ENCODE measurements around the gene FGF14. TPM values are rescaled to one million over a fixed set of nuclear protein-coding genes. Genes with fewer than 3 reads are reported as not detected.

The FGF14 gene
- total and polyA plus RNA-seq, 3 experiments from 2014 or later: not detected

DNA sequence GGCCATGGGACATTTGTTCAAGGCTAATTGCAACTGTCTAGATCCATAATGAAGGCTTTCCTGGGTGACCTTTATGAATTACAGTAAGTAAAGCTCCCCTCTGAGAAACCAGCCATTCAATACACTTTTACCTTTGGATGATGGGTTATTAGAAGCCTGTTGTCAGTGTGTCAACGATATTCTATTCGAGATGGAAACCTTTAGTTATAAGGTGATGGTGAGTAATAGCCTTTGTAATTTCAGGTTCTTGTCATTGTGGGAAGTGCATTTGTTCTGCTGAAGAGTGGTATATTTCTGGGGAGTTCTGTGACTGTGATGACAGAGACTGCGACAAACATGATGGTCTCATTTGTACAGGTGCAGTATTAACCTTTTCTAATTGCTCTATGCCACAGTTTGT, 687.7 kb downstream of the FGF14 start:
- H3K4me1 ChIP-seq (ENCODE audit: insufficient read depth, low read length): no peaks in the 10 kb centered on the region
- H3K4me1 Mint-ChIP-seq: no peaks in the 10 kb centered on the region
- no peaks in the 10 kb centered on the region for H3K9me3 Mint-ChIP-seq
- CTCF ChIA-PET: no interaction called here
- H3K27me3 ChIP-seq (ENCODE audit: insufficient read depth, low read length, poor library complexity, severe bottlenecking): no peaks in the 10 kb centered on the region
- no peaks in the 10 kb centered on the region for H3K36me3 Mint-ChIP-seq
- no peak overlapping the region for H3K27ac ChIP-seq (ENCODE audit: low read depth, low read length)
- H3K9me3 ChIP-seq (ENCODE audit: low read length): no peaks in the 10 kb centered on the region
- peaks cover 1 to 12% of the 10 kb centered on the region in 2 donors for H3K27me3 Mint-ChIP-seq
- POLR2A ChIA-PET: no interaction called here
- H3K36me3 ChIP-seq (ENCODE audit: insufficient read depth, low read length): no peaks in the 10 kb centered on the region
- H3K27ac Mint-ChIP-seq: no peak overlapping the region
- H3K4me3 ChIP-seq (ENCODE audit: low read length): no peak overlapping the region
- H3K4me3 Mint-ChIP-seq: no peak overlapping the region
- no peak for DNase-seq

DNA sequence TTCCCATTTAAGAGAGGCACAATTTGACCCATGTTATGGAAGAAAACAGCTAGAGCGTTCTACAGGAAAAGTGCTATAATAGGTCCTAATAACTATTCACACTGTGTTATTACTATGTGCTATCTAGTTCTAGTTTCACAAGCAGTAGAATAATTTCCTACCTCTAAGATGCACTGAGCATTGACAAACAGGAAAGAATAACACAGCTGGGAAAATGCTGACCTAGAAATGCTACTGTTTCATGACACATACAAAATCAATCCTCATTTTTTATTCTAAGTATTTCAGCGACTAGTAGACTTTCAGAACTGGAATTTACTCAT, 689.9 kb downstream of the FGF14 start:
- Mint-ChIP-seq H3K9me3 (peaks cover 0 to 2% (median 0%) of the 10 kb centered on the region in 5 donors), H3K4me1 (peaks cover under 1 to 6% (median 2%) of the 10 kb centered on the region in 3 donors), H3K27me3 (peaks cover 1 to 17% of the 10 kb centered on the region in 2 donors), H3K27ac (no peak overlapping the region), H3K4me3 (no peak overlapping the region), H3K36me3 (no peaks in the 10 kb centered on the region)
- ChIA-PET POLR2A (no interaction called here), CTCF (no interaction called here)
- Histone ChIP-seq H3K36me3 (ENCODE audit: insufficient read depth, low read length) (no peaks in the 10 kb centered on the region), H3K27me3 (ENCODE audit: insufficient read depth, low read length, poor library complexity, severe bottlenecking) (no peaks in the 10 kb centered on the region), H3K27ac (ENCODE audit: low read depth, low read length) (no peak overlapping the region), H3K9me3 (ENCODE audit: low read length) (no peaks in the 10 kb centered on the region), H3K4me1 (ENCODE audit: insufficient read depth, low read length) (peaks cover 1% of the 10 kb centered on the region), H3K4me3 (ENCODE audit: low read length) (no peak overlapping the region)
- no peak for DNase-seq

DNA sequence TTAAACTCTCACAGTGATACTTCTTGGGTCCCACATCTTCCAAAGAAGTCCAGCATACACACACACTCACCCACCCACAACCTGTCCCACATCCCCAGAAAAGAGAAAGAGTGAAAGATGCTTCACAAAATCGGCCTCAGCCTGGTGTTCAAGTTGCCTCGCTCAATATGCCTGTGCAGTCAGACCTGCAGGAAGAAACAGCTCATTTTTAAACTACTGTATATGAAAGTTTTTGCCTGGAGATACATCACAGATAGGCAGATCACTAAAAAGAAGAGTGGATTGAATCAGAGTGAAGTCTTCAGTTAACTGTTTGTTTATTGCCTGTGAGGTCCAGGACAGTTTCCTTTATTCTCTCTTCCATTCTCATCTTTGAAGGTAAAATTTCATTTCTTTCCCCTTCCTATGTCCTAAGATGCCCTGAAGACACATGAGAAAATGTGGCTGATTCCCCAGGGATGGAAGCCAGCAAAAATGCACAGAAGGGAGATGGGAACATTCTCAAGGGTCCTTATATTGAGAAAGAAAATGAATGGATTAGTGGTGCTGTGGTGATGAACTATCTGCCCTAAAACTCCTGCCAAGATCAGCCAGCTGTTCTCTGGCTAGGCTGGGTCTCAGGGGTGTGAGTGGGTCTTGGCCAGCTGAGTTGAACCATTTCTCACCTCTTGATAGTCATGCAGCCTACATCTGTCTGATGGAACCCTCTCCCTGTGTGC, 690.4 kb downstream of the FGF14 start:
- Mint-ChIP-seq H3K4me1 (peaks cover 5 to 11% (median 7%) of the 10 kb centered on the region in 3 donors), H3K4me3 (no peak overlapping the region), H3K27me3 (peaks cover 1 to 17% of the 10 kb centered on the region in 2 donors), H3K36me3 (no peaks in the 10 kb centered on the region), H3K27ac (no peak overlapping the region), H3K9me3 (peaks cover 0 to 2% (median 0%) of the 10 kb centered on the region in 5 donors)
- Histone ChIP-seq H3K9me3 (ENCODE audit: low read length) (no peaks in the 10 kb centered on the region), H3K27me3 (ENCODE audit: insufficient read depth, low read length, poor library complexity, severe bottlenecking) (no peaks in the 10 kb centered on the region), H3K27ac (ENCODE audit: low read depth, low read length) (no peak overlapping the region), H3K36me3 (ENCODE audit: insufficient read depth, low read length) (no peaks in the 10 kb centered on the region), H3K4me3 (ENCODE audit: low read length) (no peak overlapping the region), H3K4me1 (ENCODE audit: insufficient read depth, low read length) (peaks cover 6% of the 10 kb centered on the region)
- POLR2A ChIA-PET: no interaction called here
- CTCF ChIA-PET: no interaction called here
- DNase-seq: no peak

DNA sequence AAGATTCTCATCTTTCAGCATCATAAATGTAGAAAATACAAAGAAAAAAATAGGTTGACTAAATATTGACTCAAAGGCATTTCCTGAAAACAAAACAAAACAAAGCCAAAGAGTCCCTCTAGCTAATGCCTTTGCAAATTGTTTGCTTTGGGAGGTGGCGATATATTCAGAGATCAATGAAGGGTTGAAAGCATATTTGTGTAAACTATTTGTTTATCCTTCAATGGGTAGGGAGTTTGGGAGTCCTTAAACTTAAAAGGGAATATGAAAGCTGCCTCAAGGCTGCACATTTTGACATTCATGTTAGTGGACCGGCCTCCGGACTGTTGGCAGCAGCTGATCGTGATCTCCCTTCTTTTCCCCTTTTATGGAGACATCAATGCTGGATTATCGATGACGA, 691.9 kb downstream of the FGF14 start:
- H3K4me3 Mint-ChIP-seq: no peak overlapping the region
- H3K27ac Mint-ChIP-seq: no peak overlapping the region
- Histone ChIP-seq H3K4me1 (ENCODE audit: insufficient read depth, low read length) (peaks cover 7% of the 10 kb centered on the region), H3K27me3 (ENCODE audit: insufficient read depth, low read length, poor library complexity, severe bottlenecking) (no peaks in the 10 kb centered on the region), H3K9me3 (ENCODE audit: low read length) (no peaks in the 10 kb centered on the region), H3K4me3 (ENCODE audit: low read length) (no peak overlapping the region), H3K27ac (ENCODE audit: low read depth, low read length) (no peak overlapping the region), H3K36me3 (ENCODE audit: insufficient read depth, low read length) (no peaks in the 10 kb centered on the region)
- CTCF ChIA-PET: no interaction called here
- peaks cover 0 to 2% (median 0%) of the 10 kb centered on the region in 5 donors for H3K9me3 Mint-ChIP-seq
- DNase-seq: no peak
- peaks cover 1 to 5% of the 10 kb centered on the region in 2 donors for H3K27me3 Mint-ChIP-seq
- POLR2A ChIA-PET: no interaction called here
- H3K36me3 Mint-ChIP-seq: no peaks in the 10 kb centered on the region
- peaks cover 6 to 17% (median 11%) of the 10 kb centered on the region in 3 donors for H3K4me1 Mint-ChIP-seq

DNA sequence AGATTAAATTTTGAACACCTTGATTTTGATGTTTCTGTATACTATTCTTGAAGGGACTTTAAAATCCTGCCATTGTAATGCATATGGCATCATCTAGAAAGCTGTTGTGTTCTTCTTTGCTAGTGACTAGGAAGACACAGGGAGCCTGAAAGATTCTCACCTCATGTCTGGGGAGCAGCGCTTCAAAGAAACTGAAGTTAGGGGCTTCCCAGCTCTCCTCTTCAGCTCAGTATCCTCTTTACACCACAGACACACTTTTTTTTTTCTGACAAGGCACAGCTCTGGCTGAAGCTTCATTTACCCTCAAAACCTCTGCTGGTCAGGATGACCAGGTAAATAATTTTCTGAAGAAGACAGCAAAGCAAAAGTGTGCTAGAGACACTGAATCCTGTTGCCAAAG, 693.7 kb downstream of the FGF14 start:
- no peak for DNase-seq
- no peaks in the 10 kb centered on the region for H3K36me3 Mint-ChIP-seq
- H3K27ac Mint-ChIP-seq: no peak overlapping the region
- H3K4me1 Mint-ChIP-seq: peaks cover 6 to 17% (median 11%) of the 10 kb centered on the region in 3 donors
- POLR2A ChIA-PET: no interaction called here
- H3K27ac ChIP-seq (ENCODE audit: low read depth, low read length): no peak overlapping the region
- no peak overlapping the region for H3K4me3 ChIP-seq (ENCODE audit: low read length)
- CTCF ChIA-PET: no interaction called here
- H3K9me3 Mint-ChIP-seq: peaks cover 0 to 2% (median 0%) of the 10 kb centered on the region in 5 donors
- peaks cover 7% of the 10 kb centered on the region for H3K4me1 ChIP-seq (ENCODE audit: insufficient read depth, low read length)
- no peak overlapping the region for H3K4me3 Mint-ChIP-seq
- no peaks in the 10 kb centered on the region for H3K27me3 ChIP-seq (ENCODE audit: insufficient read depth, low read length, poor library complexity, severe bottlenecking)
- H3K9me3 ChIP-seq (ENCODE audit: low read length): no peaks in the 10 kb centered on the region
- H3K36me3 ChIP-seq (ENCODE audit: insufficient read depth, low read length): no peaks in the 10 kb centered on the region
- peaks cover 1 to 10% of the 10 kb centered on the region in 2 donors for H3K27me3 Mint-ChIP-seq

DNA sequence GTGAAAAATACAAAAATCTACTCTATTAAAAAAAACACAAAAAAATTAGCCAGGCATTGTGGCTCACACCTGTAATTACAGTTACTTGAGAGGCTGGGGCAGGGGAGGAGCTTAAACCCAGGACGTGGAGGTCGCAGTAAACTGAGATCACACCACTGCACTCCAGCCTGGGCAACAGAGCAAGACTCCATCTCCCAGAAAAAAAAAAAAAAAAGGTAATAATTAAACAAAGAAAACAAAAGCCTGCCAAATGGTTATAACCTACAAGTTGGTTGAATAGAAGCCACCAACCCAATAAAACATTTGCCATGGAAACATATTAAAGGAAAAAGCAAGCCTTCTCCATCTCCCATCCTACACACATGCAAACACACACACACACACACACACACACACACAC, 694.2 kb downstream of the FGF14 start:
- Mint-ChIP-seq H3K36me3 (no peaks in the 10 kb centered on the region), H3K27ac (peak overlapping the region in 1 of 8 donors; percentile 2), H3K9me3 (peaks cover 0 to 2% (median 0%) of the 10 kb centered on the region in 5 donors), H3K27me3 (peaks cover 1 to 10% of the 10 kb centered on the region in 2 donors), H3K4me1 (peaks cover 6 to 17% (median 11%) of the 10 kb centered on the region in 3 donors), H3K4me3 (no peak overlapping the region)
- Histone ChIP-seq H3K27me3 (ENCODE audit: insufficient read depth, low read length, poor library complexity, severe bottlenecking) (no peaks in the 10 kb centered on the region), H3K36me3 (ENCODE audit: insufficient read depth, low read length) (no peaks in the 10 kb centered on the region), H3K4me3 (ENCODE audit: low read length) (no peak overlapping the region), H3K27ac (ENCODE audit: low read depth, low read length) (no peak overlapping the region), H3K4me1 (ENCODE audit: insufficient read depth, low read length) (peaks cover 7% of the 10 kb centered on the region), H3K9me3 (ENCODE audit: low read length) (no peaks in the 10 kb centered on the region)
- no peak for DNase-seq
- ChIA-PET CTCF (no interaction called here), POLR2A (no interaction called here)

DNA sequence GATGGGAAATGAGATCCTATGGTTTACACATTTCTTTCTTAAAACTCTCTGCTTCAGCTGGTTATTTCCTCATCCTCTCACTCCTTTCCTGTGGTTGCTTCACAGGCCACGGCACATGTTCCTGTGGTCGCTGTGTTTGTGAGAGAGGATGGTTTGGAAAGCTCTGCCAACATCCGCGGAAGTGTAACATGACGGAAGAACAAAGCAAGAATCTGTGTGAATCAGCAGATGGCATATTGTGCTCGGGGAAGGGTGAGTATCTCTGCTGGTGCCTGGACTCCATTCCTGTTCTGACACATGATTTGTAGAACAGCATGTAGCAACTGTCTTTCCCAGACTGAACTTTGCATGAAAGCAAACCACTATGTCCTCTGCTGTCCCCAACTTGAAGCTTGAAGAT, 695.2 kb downstream of the FGF14 start:
- no peak overlapping the region for H3K4me3 ChIP-seq (ENCODE audit: low read length)
- H3K27me3 Mint-ChIP-seq: peaks cover 1 to 10% of the 10 kb centered on the region in 2 donors
- POLR2A ChIA-PET: no interaction called here
- DNase-seq: peak in 1 of 5 donors; percentile 4
- H3K4me1 Mint-ChIP-seq: peaks cover 6 to 17% (median 11%) of the 10 kb centered on the region in 3 donors
- H3K36me3 Mint-ChIP-seq: no peaks in the 10 kb centered on the region
- no peak overlapping the region for H3K27ac ChIP-seq (ENCODE audit: low read depth, low read length)
- H3K36me3 ChIP-seq (ENCODE audit: insufficient read depth, low read length): no peaks in the 10 kb centered on the region
- H3K4me1 ChIP-seq (ENCODE audit: insufficient read depth, low read length): peaks cover 7% of the 10 kb centered on the region
- H3K9me3 Mint-ChIP-seq: peaks cover 0 to 2% (median 0%) of the 10 kb centered on the region in 5 donors
- H3K27me3 ChIP-seq (ENCODE audit: insufficient read depth, low read length, poor library complexity, severe bottlenecking): no peaks in the 10 kb centered on the region
- no peaks in the 10 kb centered on the region for H3K9me3 ChIP-seq (ENCODE audit: low read length)
- peak overlapping the region in 1 of 8 donors; percentile 31 for H3K27ac Mint-ChIP-seq
- CTCF ChIA-PET: no interaction called here
- H3K4me3 Mint-ChIP-seq: peak overlapping the region in 2 of 7 donors; percentile 22 to 35

DNA sequence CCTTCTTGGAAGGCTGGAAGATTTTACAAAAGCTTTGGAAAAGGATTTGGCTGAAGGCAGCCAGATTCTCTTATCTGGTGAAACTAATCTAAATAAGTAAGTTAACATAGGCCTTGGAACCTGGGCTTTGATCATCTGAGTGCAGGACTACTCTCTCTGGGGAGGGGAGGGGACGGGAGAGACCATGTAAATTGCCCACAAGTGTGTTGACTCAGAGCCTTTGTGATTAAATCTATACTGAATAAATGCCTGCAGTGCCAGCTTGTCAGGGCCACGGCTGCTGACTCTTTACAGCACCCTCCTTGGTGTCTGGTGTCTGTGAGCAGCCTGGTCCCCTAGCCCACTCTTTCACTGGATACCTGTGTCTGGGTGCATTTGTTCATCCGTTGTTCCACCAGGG, 698.0 kb downstream of the FGF14 start:
- Histone ChIP-seq H3K27ac (ENCODE audit: low read depth, low read length) (no peak overlapping the region), H3K9me3 (ENCODE audit: low read length) (no peaks in the 10 kb centered on the region), H3K36me3 (ENCODE audit: insufficient read depth, low read length) (no peaks in the 10 kb centered on the region), H3K27me3 (ENCODE audit: insufficient read depth, low read length, poor library complexity, severe bottlenecking) (no peaks in the 10 kb centered on the region), H3K4me3 (ENCODE audit: low read length) (no peak overlapping the region), H3K4me1 (ENCODE audit: insufficient read depth, low read length) (peaks cover 7% of the 10 kb centered on the region)
- Mint-ChIP-seq H3K9me3 (peaks cover 0 to 2% (median 2%) of the 10 kb centered on the region in 5 donors), H3K4me1 (peaks cover 6 to 17% (median 11%) of the 10 kb centered on the region in 3 donors), H3K4me3 (no peak overlapping the region), H3K27me3 (peaks cover 3 to 13% of the 10 kb centered on the region in 2 donors), H3K27ac (no peak overlapping the region), H3K36me3 (no peaks in the 10 kb centered on the region)
- CTCF ChIA-PET: no interaction called here
- DNase-seq: no peak
- POLR2A ChIA-PET: no interaction called here

All from CD8-positive, alpha-beta memory T cell (primary cell).